Tibial nerve (tissue), 4 donors: ENCODE results near the gene SOST. TPM values are rescaled to one million over a fixed set of nuclear protein-coding genes. Genes with fewer than 3 reads are reported as not detected.

ENCODE experiments used
- DNase-seq, 2 donors: peaks; one replicate each; pipeline ENCODE4 v3.0.0-alpha.2; 2019; ENCODE audit warnings: low spot score in 2 of 2
- H3K27ac ChIP-seq, 4 donors: fragments of 200-600 bp; sonication (generic) in 3 of 4; one replicate each; pipeline ENCODE4 v1.5.1; 2017 to 2019; ENCODE audit warnings: mild to moderate bottlenecking in 1 of 4
- H3K27me3 ChIP-seq, 2 donors: fragments of 200-600 bp; sonication (generic) in 1 of 2; one replicate each; pipeline versions ENCODE4 v1.5.1 to v1.6.0; 2017 to 2019
- H3K36me3 ChIP-seq, 3 donors: fragments of 200-600 bp; sonication (generic); one replicate each; pipeline ENCODE4 v1.5.1; 2018 to 2019
- H3K4me1 ChIP-seq, 4 donors: fragments of 200-600 bp; sonication (generic) in 3 of 4; one replicate each; pipeline ENCODE4 v1.5.1; 2017 to 2019
- H3K4me3 ChIP-seq, 4 donors: fragments of 200-600 bp; sonication (generic) in 3 of 4; one replicate each; pipeline ENCODE4 v1.5.1; 2017 to 2019; ENCODE audit warnings: mild to moderate bottlenecking in 1 of 4, moderate library complexity in 1 of 4
- H3K9me3 ChIP-seq, 4 donors: fragments of 200-600 bp; sonication (generic) in 3 of 4; one replicate each; pipeline ENCODE4 v1.5.1; 2017 to 2019
- CTCF ChIP-seq, 5 experiments: fragments of 200-600 bp in 3 of 5; fragments of 450-650 bp in 2 of 5; sonication (generic) in 3 of 5; IDR thresholded peaks; one replicate each; pipeline ENCODE4 v1.5.1; 2016 to 2019; ENCODE audit warnings: antibody characterized with exemption in 5 of 5, mild to moderate bottlenecking in 3 of 5, moderate library complexity in 2 of 5
- EP300 ChIP-seq, 2 donors: sonication (generic); formaldehyde crosslinking; IDR thresholded peaks; one replicate each; pipeline ENCODE4 v1.6.1; 2017; ENCODE audit warnings: antibody characterized with exemption in 2 of 2, mild to moderate bottlenecking in 1 of 2
- POLR2A ChIP-seq, 2 donors: fragments of 450-650 bp; IDR thresholded peaks; one replicate each; pipeline ENCODE4 v1.6.1; 2017; ENCODE audit warnings: antibody characterized with exemption in 2 of 2, mild to moderate bottlenecking in 2 of 2, moderate library complexity in 2 of 2
- WGBS, 2 donors: methylation state at CpG; one replicate each; pipeline ENCODE4 v1.1.5; 2018; 5-methylcytosine and 5-hydroxymethylcytosine counted together
- total RNA-seq, 4 donors: library from RNA; depleted of rRNA; stranded (reverse); fragments of >200 nt; gene quantifications; one replicate each; pipeline ENCODE4 v1.1.0, GENCODE V29; 2016

Gene SOST
- total RNA-seq, 4 donors from 2014 or later: not detected

- WGBS, 2 donors: 47 to 55% methylated on average over 7 of the region's 7 CpGs
- H3K27ac ChIP-seq: no peak overlapping the region
- no peak overlapping the region for H3K4me3 ChIP-seq
- peak; percentile 70 to 83 (median 78) for TF ChIP-seq CTCF (IDR thresholded peaks at IDR 0.05)
- TF ChIP-seq POLR2A (IDR thresholded peaks at IDR 0.05): no peak
- TF ChIP-seq EP300 (IDR thresholded peaks at IDR 0.05): no peak
- no peaks in the 10 kb centered on the region for H3K9me3 ChIP-seq
- H3K36me3 ChIP-seq: peaks cover 0 to 50% (median 6%) of the 10 kb centered on the region in 3 donors
- DNase-seq: peak; percentile 58 to 68
- H3K4me1 ChIP-seq: peaks cover 0 to 27% (median 0%) of the 10 kb centered on the region in 4 donors
- no peaks in the 10 kb centered on the region for H3K27me3 ChIP-seq
These were observed 7.9 kb upstream of the SOST start for GRCh38 chr17:43766413-43767052.

- Histone ChIP-seq H3K4me1 (peaks cover 0 to 14% (median 2%) of the 10 kb centered on the region in 4 donors), H3K27ac (no peak overlapping the region), H3K36me3 (peaks cover 0 to under 1% (median 0%) of the 10 kb centered on the region in 3 donors), H3K27me3 (peaks cover 0 to 38% of the 10 kb centered on the region in 2 donors), H3K4me3 (no peak overlapping the region), H3K9me3 (no peaks in the 10 kb centered on the region)
- 2 to 5% methylated on average over 10 of the region's 10 CpGs for WGBS, 2 donors
- peak; percentile 84 to 98 for DNase-seq
- TF ChIP-seq POLR2A (IDR thresholded peaks at IDR 0.05) (no peak), CTCF (IDR thresholded peaks at IDR 0.05) (peak; percentile 92 to 97 (median 96)), EP300 (IDR thresholded peaks at IDR 0.05) (peak in 1 of 2 donors; percentile 28)
These were observed 1.8 kb upstream of the SOST start for GRCh38 chr17:43760254-43760852.

- 52 to 54% methylated on average over 7 of the region's 7 CpGs for WGBS, 2 donors
- no peak for DNase-seq
- peaks cover 0 to 43% of the 10 kb centered on the region in 2 donors for H3K27me3 ChIP-seq
- H3K27ac ChIP-seq: no peak overlapping the region
- no peaks in the 10 kb centered on the region for H3K36me3 ChIP-seq
- TF ChIP-seq POLR2A (IDR thresholded peaks at IDR 0.05): no peak
- no peak for TF ChIP-seq EP300 (IDR thresholded peaks at IDR 0.05)
- TF ChIP-seq CTCF (IDR thresholded peaks at IDR 0.05): no peak
- H3K9me3 ChIP-seq: no peaks in the 10 kb centered on the region
- H3K4me3 ChIP-seq: no peak overlapping the region
- H3K4me1 ChIP-seq: peaks cover 0 to 19% (median 4%) of the 10 kb centered on the region in 4 donors
These were observed 1.2 kb upstream of the SOST start for GRCh38 chr17:43759836-43760235.

- H3K27ac ChIP-seq: no peak overlapping the region
- no peaks in the 10 kb centered on the region for H3K36me3 ChIP-seq
- 79 to 88% methylated on average over 6 of the region's 6 CpGs for WGBS, 2 donors
- TF ChIP-seq EP300 (IDR thresholded peaks at IDR 0.05) (no peak), POLR2A (IDR thresholded peaks at IDR 0.05) (no peak), CTCF (IDR thresholded peaks at IDR 0.05) (no peak)
- no peak for DNase-seq
- peaks cover 0 to 15% (median 4%) of the 10 kb centered on the region in 4 donors for H3K4me1 ChIP-seq
- peaks cover 0 to 51% of the 10 kb centered on the region in 2 donors for H3K27me3 ChIP-seq
- no peak overlapping the region for H3K4me3 ChIP-seq
- no peaks in the 10 kb centered on the region for H3K9me3 ChIP-seq
These were observed 505 bp downstream of the SOST start for GRCh38 chr17:43758086-43758485.

DNA sequence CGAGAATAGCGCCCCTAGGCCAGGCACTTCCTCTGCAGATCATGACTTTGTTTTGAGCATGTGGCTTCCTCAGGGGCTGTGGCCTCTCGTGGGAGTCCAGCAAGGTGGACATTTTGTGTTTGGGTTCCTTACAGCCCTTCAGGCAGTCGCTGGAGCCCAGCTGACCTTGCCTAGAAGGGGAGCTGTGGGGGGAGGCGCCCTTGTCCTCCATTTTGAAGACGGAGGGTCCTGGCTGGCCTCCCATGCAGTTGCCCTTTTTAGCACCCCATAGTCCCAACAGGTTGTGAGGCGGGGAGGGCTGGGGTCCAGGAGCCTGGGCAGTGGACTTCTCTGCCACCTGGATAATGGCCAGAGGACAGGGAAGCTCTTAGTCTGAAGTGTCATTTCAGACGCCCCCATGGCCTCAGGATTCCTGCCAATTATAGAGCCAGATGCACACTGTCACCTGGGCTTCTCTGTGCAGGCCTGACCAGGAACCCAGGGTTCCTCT is 1.4 kb downstream of the SOST start:
- H3K9me3 ChIP-seq: no peaks in the 10 kb centered on the region
- H3K4me3 ChIP-seq: no peak overlapping the region
- peaks cover 0 to 15% (median 4%) of the 10 kb centered on the region in 4 donors for H3K4me1 ChIP-seq
- 79 to 87% methylated on average over 7 to 8 of the region's 8 CpGs for WGBS, 2 donors
- no peak for TF ChIP-seq EP300 (IDR thresholded peaks at IDR 0.05)
- TF ChIP-seq CTCF (IDR thresholded peaks at IDR 0.05): no peak
- no peak for TF ChIP-seq POLR2A (IDR thresholded peaks at IDR 0.05)
- no peak overlapping the region for H3K27ac ChIP-seq
- no peak for DNase-seq
- peaks cover 0 to 56% of the 10 kb centered on the region in 2 donors for H3K27me3 ChIP-seq
- H3K36me3 ChIP-seq: no peaks in the 10 kb centered on the region
